ENCODE measurements around the gene CCDC14. TPM values are rescaled to one million over a fixed set of nuclear protein-coding genes. Genes with fewer than 3 reads are reported as not detected.
"Not testable (repeated sequence)": the region's sequence is repeated elsewhere in the genome, so short reads cannot be mapped to it uniquely, and the experiment has no call there.

CCDC14 gene
- polyA plus RNA-seq (2013, experiment 1 of 2) = 73.5 TPM
- polyA plus RNA-seq (2013, experiment 2 of 2) = 66.6 TPM

GRCh38 chr3:123960781-123961507 is at the start of gene CCDC14:
CCDC14 (minus strand) TSS chr3:123961229; CDS start chr3:123961173, 56 bp downstream.
- Histone ChIP-seq H3K4me1 (ENCODE audit: control insufficient read depth, insufficient read depth, low read length, poor library complexity, severe bottlenecking) (peaks cover 4% of the 10 kb centered on the region), H3K27ac (ENCODE audit: low read depth, low read length, severe bottlenecking) (peak within 1 kb of the TSS; percentile 96), H3K36me3 (ENCODE audit: control insufficient read depth, insufficient read depth, low read length) (peaks cover 4% of the 10 kb centered on the region), H3K4me3 (ENCODE audit: extremely low read depth, insufficient read depth, low read length, poor library complexity, severe bottlenecking) (peak within 1 kb of the TSS; percentile 84), H3K9me3 (ENCODE audit: control insufficient read depth, low read length) (no peaks in the 10 kb centered on the region)
- 0% methylated on average over 46 to 52 of the region's 55 CpGs for WGBS, 2 experiments (ENCODE audit: insufficient coverage in 2 of 2)

DNA sequence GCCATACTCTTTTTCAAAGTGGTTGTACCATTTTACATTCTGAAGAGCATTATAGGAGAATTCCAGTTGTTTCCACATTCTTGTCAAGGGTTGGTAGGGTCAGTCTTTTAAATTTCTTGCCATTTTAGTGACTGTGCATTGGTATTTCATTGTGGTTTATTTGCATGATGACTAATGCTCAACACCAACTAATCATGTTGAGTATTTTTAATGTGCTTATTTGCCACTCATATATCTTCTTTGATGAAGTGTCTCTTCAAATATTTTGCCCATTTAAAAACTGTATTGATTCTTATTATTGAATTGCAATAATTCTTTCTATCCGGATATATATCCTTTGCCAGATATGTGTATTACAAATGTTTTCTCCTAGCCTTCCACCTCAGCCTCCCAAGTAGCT is 47.3 kb upstream of the CCDC14 start:
- not testable (repeated sequence) for H3K4me3 ChIP-seq (ENCODE audit: extremely low read depth, insufficient read depth, low read length, poor library complexity, severe bottlenecking); H3K27ac ChIP-seq (ENCODE audit: low read depth, low read length, severe bottlenecking); H3K36me3 ChIP-seq (ENCODE audit: control insufficient read depth, insufficient read depth, low read length); H3K4me1 ChIP-seq (ENCODE audit: control insufficient read depth, insufficient read depth, low read length, poor library complexity, severe bottlenecking); H3K9me3 ChIP-seq (ENCODE audit: control insufficient read depth, low read length)
- WGBS, 2 experiments (ENCODE audit: insufficient coverage in 2 of 2) = no CpG with 5 or more reads among the region's 1 CpG

DNA sequence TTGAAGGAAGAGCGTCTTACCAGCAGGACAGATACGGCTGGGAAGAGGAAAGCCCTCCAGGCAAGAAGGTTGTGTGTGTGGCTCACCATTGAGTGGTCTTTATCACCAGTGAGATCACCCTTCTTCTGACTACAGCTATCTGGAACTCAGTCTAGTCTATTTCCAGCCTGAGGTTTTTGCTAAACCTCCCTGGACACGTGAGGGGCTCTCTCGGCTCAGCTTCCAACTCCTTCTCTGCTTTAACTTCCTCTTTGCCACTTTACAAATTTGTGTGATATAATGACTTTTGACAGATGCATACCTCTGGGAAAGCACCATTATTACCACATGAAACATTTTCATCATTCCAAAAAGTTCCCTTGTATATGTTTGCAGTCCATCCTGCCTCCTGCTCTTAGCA is 46.2 kb upstream of the CCDC14 start:
- Histone ChIP-seq H3K4me3 (ENCODE audit: extremely low read depth, insufficient read depth, low read length, poor library complexity, severe bottlenecking) (no peak overlapping the region), H3K36me3 (ENCODE audit: control insufficient read depth, insufficient read depth, low read length) (no peaks in the 10 kb centered on the region), H3K27ac (ENCODE audit: low read depth, low read length, severe bottlenecking) (no peak overlapping the region), H3K9me3 (ENCODE audit: control insufficient read depth, low read length) (no peaks in the 10 kb centered on the region), H3K4me1 (ENCODE audit: control insufficient read depth, insufficient read depth, low read length, poor library complexity, severe bottlenecking) (no peaks in the 10 kb centered on the region)
- 64 to 92% methylated on average over 2 of the region's 4 CpGs for WGBS, 2 experiments (ENCODE audit: insufficient coverage in 2 of 2)

- not testable (repeated sequence) for H3K27ac ChIP-seq (ENCODE audit: low read depth, low read length, severe bottlenecking); H3K4me1 ChIP-seq (ENCODE audit: control insufficient read depth, insufficient read depth, low read length, poor library complexity, severe bottlenecking); H3K4me3 ChIP-seq (ENCODE audit: extremely low read depth, insufficient read depth, low read length, poor library complexity, severe bottlenecking); H3K9me3 ChIP-seq (ENCODE audit: control insufficient read depth, low read length); H3K36me3 ChIP-seq (ENCODE audit: control insufficient read depth, insufficient read depth, low read length)
- WGBS, 2 experiments (ENCODE audit: insufficient coverage in 2 of 2) = no CpG with 5 or more reads among the region's 2 CpGs
Measured at GRCh38 chr3:124002405-124003079, 41.5 kb upstream of the CCDC14 start.

DNA sequence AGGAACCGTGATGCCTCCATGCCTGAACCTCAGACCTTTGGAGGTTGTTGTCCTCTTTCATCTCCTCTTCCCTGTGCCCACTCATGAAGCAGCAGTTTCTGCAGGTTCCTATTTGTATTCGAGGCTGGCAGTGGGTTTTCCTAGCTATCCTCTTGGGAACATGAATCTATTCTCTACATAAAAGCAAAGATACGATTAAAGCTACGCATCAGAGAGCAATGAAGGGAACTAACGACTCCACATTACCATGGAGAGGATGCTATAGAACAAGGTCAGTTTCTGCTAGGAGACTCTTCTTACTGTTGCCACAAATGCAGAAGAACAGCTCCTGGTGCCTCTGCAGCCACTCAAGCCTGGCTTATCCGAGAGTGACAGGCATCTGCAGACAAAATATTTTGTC is 40.3 kb upstream of the CCDC14 start:
- H3K9me3 ChIP-seq (ENCODE audit: control insufficient read depth, low read length); H3K36me3 ChIP-seq (ENCODE audit: control insufficient read depth, insufficient read depth, low read length); H3K4me3 ChIP-seq (ENCODE audit: extremely low read depth, insufficient read depth, low read length, poor library complexity, severe bottlenecking); H3K27ac ChIP-seq (ENCODE audit: low read depth, low read length, severe bottlenecking); H3K4me1 ChIP-seq (ENCODE audit: control insufficient read depth, insufficient read depth, low read length, poor library complexity, severe bottlenecking): not testable (repeated sequence)
- 92 to 93% methylated on average over 4 to 5 of the region's 6 CpGs for WGBS, 2 experiments (ENCODE audit: insufficient coverage in 2 of 2)

DNA sequence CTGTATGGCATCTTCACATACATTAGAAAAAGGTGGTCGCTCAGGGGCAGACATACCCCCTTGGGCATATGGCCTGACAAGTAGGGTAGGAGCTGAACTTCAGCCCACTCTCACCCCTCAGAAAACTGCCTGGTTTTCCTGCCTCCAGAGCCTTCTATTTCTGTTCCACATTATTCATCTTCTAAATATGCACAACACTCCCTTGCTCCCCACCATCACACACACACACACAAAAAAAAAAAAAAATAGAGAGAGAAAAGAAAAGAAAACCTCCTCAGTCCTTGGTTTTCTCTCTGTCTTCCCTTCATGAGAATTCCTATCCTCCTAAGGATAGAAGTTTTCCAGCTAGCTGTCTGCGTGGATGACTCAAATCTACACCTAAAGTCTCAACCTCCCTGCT is 36.5 kb upstream of the CCDC14 start:
- Histone ChIP-seq H3K27ac (ENCODE audit: low read depth, low read length, severe bottlenecking) (no peak overlapping the region), H3K4me1 (ENCODE audit: control insufficient read depth, insufficient read depth, low read length, poor library complexity, severe bottlenecking) (no peaks in the 10 kb centered on the region), H3K36me3 (ENCODE audit: control insufficient read depth, insufficient read depth, low read length) (no peaks in the 10 kb centered on the region), H3K9me3 (ENCODE audit: control insufficient read depth, low read length) (no peaks in the 10 kb centered on the region), H3K4me3 (ENCODE audit: extremely low read depth, insufficient read depth, low read length, poor library complexity, severe bottlenecking) (no peak overlapping the region)
- WGBS, 2 experiments (ENCODE audit: insufficient coverage in 2 of 2) = 86% methylated on average over 2 of the region's 2 CpGs; no CpG with 5 or more reads in 1 of the 2 experiments

DNA sequence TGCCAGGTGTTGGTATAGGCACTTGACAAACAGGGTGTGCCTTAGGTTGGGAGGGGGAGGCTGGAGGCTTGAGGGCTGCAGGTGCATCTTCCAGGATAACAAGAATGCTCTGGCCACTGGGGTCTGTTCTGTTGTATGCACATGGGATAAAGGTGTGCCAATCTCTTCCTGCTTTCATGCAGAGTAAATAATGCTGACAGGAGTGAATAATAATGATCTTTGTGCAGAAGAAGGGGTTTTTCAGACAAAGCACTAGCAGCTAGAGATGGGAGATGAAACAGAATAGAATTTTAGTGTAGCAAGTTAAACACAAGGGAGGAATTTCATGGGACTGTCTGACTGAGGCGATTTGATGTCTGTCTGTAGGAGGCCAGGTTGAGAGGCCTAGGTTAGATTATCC is 32.8 kb upstream of the CCDC14 start:
- H3K27ac ChIP-seq (ENCODE audit: low read depth, low read length, severe bottlenecking) = no peak overlapping the region
- no peaks in the 10 kb centered on the region for H3K36me3 ChIP-seq (ENCODE audit: control insufficient read depth, insufficient read depth, low read length)
- H3K9me3 ChIP-seq (ENCODE audit: control insufficient read depth, low read length) = no peaks in the 10 kb centered on the region
- WGBS, 2 experiments (ENCODE audit: insufficient coverage in 2 of 2) = no CpG with 5 or more reads among the region's 1 CpG
- H3K4me1 ChIP-seq (ENCODE audit: control insufficient read depth, insufficient read depth, low read length, poor library complexity, severe bottlenecking) = no peaks in the 10 kb centered on the region
- no peak overlapping the region for H3K4me3 ChIP-seq (ENCODE audit: extremely low read depth, insufficient read depth, low read length, poor library complexity, severe bottlenecking)

DNA sequence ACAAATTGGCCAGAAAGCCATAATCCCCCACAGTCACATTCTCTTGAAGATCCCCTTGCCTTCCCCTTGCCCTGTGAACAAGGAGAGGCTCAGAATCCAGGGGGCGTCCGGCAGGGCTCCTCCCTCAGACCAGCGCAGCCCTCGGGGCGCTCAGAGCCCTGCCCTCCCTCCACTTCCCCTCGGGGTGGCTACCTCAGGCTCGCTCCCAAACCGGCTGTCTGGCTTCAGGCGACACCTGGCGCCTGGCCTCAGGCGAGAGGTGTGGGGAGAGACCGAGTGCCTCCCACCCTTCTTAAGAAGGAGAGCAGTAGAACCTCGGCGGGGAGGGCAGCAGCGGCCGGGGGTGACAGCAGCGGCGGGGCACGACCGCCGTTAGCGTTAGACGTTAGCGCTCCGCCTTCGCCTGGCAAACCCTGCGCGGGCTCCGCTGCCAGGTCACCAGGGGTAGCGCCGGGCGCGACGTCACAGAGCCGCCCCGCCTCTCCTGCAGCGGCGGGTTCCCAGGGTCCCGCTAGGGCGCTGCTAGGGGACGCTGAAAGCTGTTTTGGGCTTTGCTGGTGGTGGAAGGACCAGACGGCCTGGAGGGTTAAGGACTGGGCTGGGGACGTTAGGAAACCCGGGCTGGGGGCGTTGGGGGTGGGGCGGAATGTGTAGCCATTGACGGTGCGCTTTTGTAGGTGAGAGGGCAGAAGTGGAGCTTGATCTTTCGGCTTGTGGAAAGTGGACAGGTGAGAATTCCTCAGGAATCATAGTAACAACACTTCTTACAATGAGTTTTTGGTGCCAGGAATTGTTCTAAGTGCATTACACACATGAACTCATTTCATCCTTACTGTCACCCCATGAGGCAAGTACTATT is 30.9 kb upstream of the CCDC14 start, which contains the start of gene ROPN1:
TSS of gene ROPN1 (minus strand) at position 395 of the 859 bp plus-strand sequence. CDS start 11,643 bp downstream, outside the sequence.
- no CpG with 5 or more reads among the region's 49 CpGs for WGBS, 2 experiments (ENCODE audit: insufficient coverage in 2 of 2)
- not testable (repeated sequence) for H3K27ac ChIP-seq (ENCODE audit: low read depth, low read length, severe bottlenecking); H3K4me1 ChIP-seq (ENCODE audit: control insufficient read depth, insufficient read depth, low read length, poor library complexity, severe bottlenecking); H3K36me3 ChIP-seq (ENCODE audit: control insufficient read depth, insufficient read depth, low read length); H3K9me3 ChIP-seq (ENCODE audit: control insufficient read depth, low read length)
- peak within 1 kb of the TSS; percentile 5 for H3K4me3 ChIP-seq (ENCODE audit: extremely low read depth, insufficient read depth, low read length, poor library complexity, severe bottlenecking)

DNA sequence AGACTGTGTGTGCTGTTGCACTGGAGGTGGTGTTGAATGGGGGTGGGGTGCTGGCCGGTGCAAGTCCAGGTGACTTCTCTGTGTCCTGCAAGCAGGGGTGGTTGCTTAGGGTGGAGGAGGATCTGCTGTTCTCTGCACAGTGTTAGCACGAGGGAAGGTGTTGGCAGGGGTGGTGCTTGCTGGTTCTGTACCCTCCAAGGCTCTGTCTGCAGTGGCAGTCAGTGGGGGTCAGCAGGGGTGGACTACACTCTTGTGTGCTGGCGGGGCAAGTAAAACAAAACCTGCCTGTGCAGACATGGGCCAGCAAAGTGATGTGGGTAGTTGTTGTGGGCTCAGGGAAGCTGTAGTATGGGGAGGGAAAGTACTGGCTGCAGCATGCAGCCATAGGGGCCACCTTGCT is 25.4 kb upstream of the CCDC14 start:
- Histone ChIP-seq H3K4me3 (ENCODE audit: extremely low read depth, insufficient read depth, low read length, poor library complexity, severe bottlenecking) (no peak overlapping the region), H3K4me1 (ENCODE audit: control insufficient read depth, insufficient read depth, low read length, poor library complexity, severe bottlenecking) (no peaks in the 10 kb centered on the region), H3K9me3 (ENCODE audit: control insufficient read depth, low read length) (no peaks in the 10 kb centered on the region), H3K36me3 (ENCODE audit: control insufficient read depth, insufficient read depth, low read length) (no peaks in the 10 kb centered on the region), H3K27ac (ENCODE audit: low read depth, low read length, severe bottlenecking) (no peak overlapping the region)
- 90% methylated on average over 3 of the region's 3 CpGs; no CpG with 5 or more reads in 1 of the 2 experiments for WGBS, 2 experiments (ENCODE audit: insufficient coverage in 2 of 2)

GRCh38 chr3:123984957-123985356 is 23.9 kb upstream of the CCDC14 start:
- 100% methylated on average over 2 of the region's 3 CpGs; no CpG with 5 or more reads in 1 of the 2 experiments for WGBS, 2 experiments (ENCODE audit: insufficient coverage in 2 of 2)
- Histone ChIP-seq H3K4me3 (ENCODE audit: extremely low read depth, insufficient read depth, low read length, poor library complexity, severe bottlenecking) (no peak overlapping the region), H3K9me3 (ENCODE audit: control insufficient read depth, low read length) (no peaks in the 10 kb centered on the region), H3K36me3 (ENCODE audit: control insufficient read depth, insufficient read depth, low read length) (no peaks in the 10 kb centered on the region), H3K27ac (ENCODE audit: low read depth, low read length, severe bottlenecking) (no peak overlapping the region), H3K4me1 (ENCODE audit: control insufficient read depth, insufficient read depth, low read length, poor library complexity, severe bottlenecking) (no peaks in the 10 kb centered on the region)

Measured in mesodermal cell (in vitro differentiated cells).